GM12878 (cell line): Measurements from ENCODE around the gene ZNF800.

Experiments
- CREM ChIP-seq: IDR thresholded peaks from 2 replicates; pipeline ENCODE4 v1.6.1; 2014; ENCODE audit warnings: antibody characterized with exemption, low read depth
- ESRRA ChIP-seq: IDR thresholded peaks from 2 replicates; pipeline ENCODE4 v1.6.1; 2012; ENCODE audit warnings: mild to moderate bottlenecking, low read length, improper control_type of control experiment
- HDAC2 ChIP-seq: fragments of 200-600 bp; sonication (generic); IDR thresholded peaks from 2 replicates; pipeline ENCODE4 v1.6.1; 2017
- YY1 ChIP-seq: IDR thresholded peaks from 2 replicates; pipeline ENCODE4 v1.6.1; 2011; ENCODE audit warnings: low read depth, mild to moderate bottlenecking, low read length
- ZNF274 ChIP-seq: IDR thresholded peaks from one replicate; pipeline ENCODE4 v1.8.0; 2011; ENCODE audit not compliant: insufficient read length, insufficient read depth

GRCh38 chr7:127342596-127342995, 49.9 kb downstream of the ZNF800 start:
- no peak for TF ChIP-seq ESRRA
- TF ChIP-seq YY1, result no peak
- no peak for TF ChIP-seq HDAC2
- no peak for TF ChIP-seq ZNF274
- TF ChIP-seq CREM, result no peak
